RWPE2 (cell line): ENCODE results near the gene HUNK.

Experiments
- ATAC-seq: fragments of 200-7000 bp; cut with Tn5 transposase; 3 replicates; pipeline ENCODE4 v1.9.1; 2021; ENCODE audit warnings: low read depth
- DNase-seq: peaks from one replicate; pipeline ENCODE4 v3.0.0-alpha.2; 2020; ENCODE audit warnings: low spot score
- H3K27ac ChIP-seq: fragments of 450-650 bp; 2 replicates; pipeline ENCODE4 v1.5.1; 2017; ENCODE audit warnings: mild to moderate bottlenecking; ENCODE audit not compliant: poor library complexity, severe bottlenecking
- H3K27me3 ChIP-seq: fragments of 250-450 bp; sonication (Bioruptor Pico); 2 replicates; pipeline ENCODE4 v1.5.1; 2021; ENCODE audit warnings: mild to moderate bottlenecking, moderate library complexity; ENCODE audit not compliant: insufficient read depth, poor library complexity, severe bottlenecking
- H3K36me3 ChIP-seq: fragments of 250-450 bp; sonication (Bioruptor Pico); 2 replicates; pipeline ENCODE4 v1.5.1; 2020; ENCODE audit warnings: low read depth, mild to moderate bottlenecking, moderate library complexity
- H3K4me1 ChIP-seq: fragments of 250-450 bp; sonication (Bioruptor Pico); 2 replicates; pipeline ENCODE4 v1.5.1; 2021; ENCODE audit warnings: mild to moderate bottlenecking, moderate library complexity; ENCODE audit not compliant: insufficient read depth, poor library complexity, severe bottlenecking
- H3K4me3 ChIP-seq: fragments of 250-450 bp; sonication (Bioruptor Pico); 2 replicates; pipeline ENCODE4 v1.5.1; 2021; ENCODE audit warnings: mild to moderate bottlenecking, moderate library complexity; ENCODE audit not compliant: severe bottlenecking
- H3K9me3 ChIP-seq: fragments of 250-450 bp; sonication (Bioruptor Pico); 2 replicates; pipeline ENCODE4 v1.5.1; 2021; ENCODE audit warnings: mild to moderate bottlenecking, moderate library complexity; ENCODE audit not compliant: severe bottlenecking
- CTCF ChIP-seq: fragments of 450-650 bp; IDR thresholded peaks from one replicate; pipeline ENCODE4 v1.5.1; 2017; ENCODE audit warnings: mild to moderate bottlenecking, moderate library complexity; ENCODE audit not compliant: poor library complexity, severe bottlenecking

The HUNK gene

GRCh38 chr21:31985398-31985797, 112.6 kb downstream of the HUNK start:
- Histone ChIP-seq H3K9me3 (no peaks in the 10 kb centered on the region), H3K27ac (no peak overlapping the region), H3K36me3 (no peaks in the 10 kb centered on the region), H3K4me3 (no peak overlapping the region), H3K27me3 (peaks cover 7% of the 10 kb centered on the region), H3K4me1 (no peaks in the 10 kb centered on the region)
- no peak for DNase-seq
- TF ChIP-seq CTCF, result no peak
- ATAC-seq, result no peak

GRCh38 chr21:31986035-31986856, 113.4 kb downstream of the HUNK start:
- H3K27me3 ChIP-seq, result peaks cover 7% of the 10 kb centered on the region
- H3K36me3 ChIP-seq, result no peaks in the 10 kb centered on the region
- H3K4me3 ChIP-seq, result no peak overlapping the region
- no peaks in the 10 kb centered on the region for H3K9me3 ChIP-seq
- no peak for TF ChIP-seq CTCF
- ATAC-seq (no peak), DNase-seq (no peak)
- H3K27ac ChIP-seq, result no peak overlapping the region
- no peaks in the 10 kb centered on the region for H3K4me1 ChIP-seq

- TF ChIP-seq CTCF, result no peak
- Histone ChIP-seq H3K36me3 (no peaks in the 10 kb centered on the region), H3K4me3 (no peak overlapping the region), H3K4me1 (no peaks in the 10 kb centered on the region), H3K9me3 (no peaks in the 10 kb centered on the region), H3K27me3 (peaks cover 7% of the 10 kb centered on the region), H3K27ac (no peak overlapping the region)
- ATAC-seq, result no peak
- no peak for DNase-seq
Measured at GRCh38 chr21:31987696-31988095, 114.9 kb downstream of the HUNK start.

GRCh38 chr21:31988492-31989290, 115.9 kb downstream of the HUNK start:
- Histone ChIP-seq H3K27ac (no peak overlapping the region), H3K4me1 (no peaks in the 10 kb centered on the region), H3K27me3 (peaks cover 3% of the 10 kb centered on the region), H3K9me3 (no peaks in the 10 kb centered on the region), H3K4me3 (no peak overlapping the region), H3K36me3 (no peaks in the 10 kb centered on the region)
- no peak for DNase-seq
- TF ChIP-seq CTCF, result no peak
- ATAC-seq, result no peak
